Measurements from ENCODE around the gene PPIL1. TPM values are rescaled to one million over a fixed set of nuclear protein-coding genes. Genes with fewer than 3 reads are reported as not detected.
A peak's percentile ranks its signal among the peaks of the same experiment; 100 is the strongest.

Gene PPIL1
- total RNA-seq, 1 experiment from 2014 or later = 87.8 TPM

DNA sequence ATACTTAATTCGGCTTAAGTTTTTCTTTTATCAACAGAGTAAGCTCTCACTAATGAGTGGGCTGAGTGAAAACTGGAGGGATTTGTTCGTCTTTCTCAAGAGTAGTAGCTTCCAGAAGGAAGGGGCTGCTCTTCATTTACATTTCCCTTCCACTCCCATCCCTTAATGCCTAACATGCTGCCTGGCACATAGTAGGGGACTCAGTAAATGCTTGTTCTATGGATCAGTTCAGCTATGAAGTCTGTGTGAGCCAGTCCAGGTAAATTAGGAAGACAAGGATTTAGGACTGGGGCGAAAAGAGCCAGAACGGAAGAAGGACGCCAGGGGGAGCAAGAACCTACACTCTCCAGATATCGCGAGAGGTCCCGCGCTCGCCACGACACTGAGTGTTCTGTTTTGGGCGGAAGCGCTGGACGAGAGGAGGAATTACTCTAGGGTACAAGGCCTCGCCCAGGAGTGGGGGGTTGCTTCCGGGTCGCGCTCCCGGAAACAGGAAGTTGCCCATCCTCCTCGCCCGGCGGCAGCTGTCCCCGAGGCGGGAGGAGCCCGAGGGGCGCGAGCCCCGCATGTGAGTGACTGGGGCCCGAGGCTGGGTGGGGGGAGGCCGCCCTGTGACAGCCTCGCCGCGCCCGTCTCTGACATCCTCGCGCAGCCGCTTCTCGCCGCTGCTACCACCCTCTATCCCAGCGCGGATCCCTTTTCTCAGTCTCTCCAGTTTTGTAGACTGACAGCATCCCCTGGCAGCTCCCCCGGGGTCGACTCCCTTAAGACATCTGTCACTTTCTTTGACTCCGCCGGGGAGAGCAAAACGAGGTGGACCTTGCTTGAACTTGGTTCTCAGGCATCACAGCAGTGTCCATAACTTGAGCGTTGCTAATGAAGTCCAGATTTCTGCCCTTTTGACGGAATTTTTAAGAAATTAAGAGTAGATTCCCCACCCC lies 11.1 kb upstream of the PPIL1 start, which contains the start of gene C6orf89:
Gene C6orf89 (plus strand): TSS at position 492 of the 941 bp plus-strand sequence. CDS start 13,493 bp downstream, outside the sequence.
- Mint-ChIP-seq H3K9me3 (peaks cover 4% of the 10 kb centered on the region in 2 experiments; a peak in 3 of 5 replicates), H3K27me3 (ENCODE audit: low read depth) (peaks cover 1% of the 10 kb centered on the region; the same call in 1 of the 2 replicates), H3K27ac (peak within 1 kb of the TSS; percentile 76 to 91 (median 85); a peak in 6 of 7 replicates), H3K4me3 (peak within 1 kb of the TSS; percentile 87 to 89), H3K36me3 (ENCODE audit: insufficient read depth in 1 of 3, low read depth in 3 of 3) (peaks cover 0 to 2% (median 0%) of the 10 kb centered on the region in 3 experiments; a peak in 2 of 7 replicates), H3K4me1 (peaks cover 13 to 14% of the 10 kb centered on the region in 2 experiments)
- H3K4ac ChIP-seq (ENCODE audit: low read depth, low read length) = no peak within 1 kb of the TSS
- no peaks in the 10 kb centered on the region for H3K23me2 ChIP-seq (ENCODE audit: insufficient read length, low read depth, low read length, poor library complexity, severe bottlenecking)
- no peak within 1 kb of the TSS for H2BK120ac ChIP-seq (ENCODE audit: low read depth, low read length, poor library complexity, severe bottlenecking)
- no peak within 1 kb of the TSS for H3T11ph ChIP-seq (ENCODE audit: low read length)
- no peak within 1 kb of the TSS for H3K56ac ChIP-seq (ENCODE audit: insufficient read length, low read depth, low read length)
- H2BK20ac ChIP-seq (ENCODE audit: low read depth, low read length, poor library complexity, severe bottlenecking) = no peak within 1 kb of the TSS
- no peak within 1 kb of the TSS for H3K18ac ChIP-seq (ENCODE audit: insufficient read length, low read depth, low read length)
- H2BK5ac ChIP-seq (ENCODE audit: insufficient read length, low read length) = no peak within 1 kb of the TSS
- no peak within 1 kb of the TSS for H4K8ac ChIP-seq (replicated peaks; ENCODE audit: insufficient read length, low read depth, low read length)
- no CpG with 5 or more reads among the region's 48 CpGs for WGBS (ENCODE audit: extremely low coverage, insufficient read length, low lambda C conversion rate)
- H3K14ac ChIP-seq (ENCODE audit: insufficient read depth, low read length) = no peak within 1 kb of the TSS
- peak within 1 kb of the TSS; percentile 62 for H3K9ac ChIP-seq (ENCODE audit: extremely low read depth, insufficient read length, low read length)
- no peaks in the 10 kb centered on the region for H3K79me2 ChIP-seq (ENCODE audit: insufficient read depth, low read length)
- no peaks in the 10 kb centered on the region for H3K4me1 ChIP-seq (ENCODE audit: insufficient read depth, low read length)
- no peak within 1 kb of the TSS for H2BK15ac ChIP-seq (ENCODE audit: low read depth, low read length)
- H2AFZ ChIP-seq (ENCODE audit: low read length) = peak within 1 kb of the TSS; percentile 98
- TF ChIP-seq, protein P1, sequence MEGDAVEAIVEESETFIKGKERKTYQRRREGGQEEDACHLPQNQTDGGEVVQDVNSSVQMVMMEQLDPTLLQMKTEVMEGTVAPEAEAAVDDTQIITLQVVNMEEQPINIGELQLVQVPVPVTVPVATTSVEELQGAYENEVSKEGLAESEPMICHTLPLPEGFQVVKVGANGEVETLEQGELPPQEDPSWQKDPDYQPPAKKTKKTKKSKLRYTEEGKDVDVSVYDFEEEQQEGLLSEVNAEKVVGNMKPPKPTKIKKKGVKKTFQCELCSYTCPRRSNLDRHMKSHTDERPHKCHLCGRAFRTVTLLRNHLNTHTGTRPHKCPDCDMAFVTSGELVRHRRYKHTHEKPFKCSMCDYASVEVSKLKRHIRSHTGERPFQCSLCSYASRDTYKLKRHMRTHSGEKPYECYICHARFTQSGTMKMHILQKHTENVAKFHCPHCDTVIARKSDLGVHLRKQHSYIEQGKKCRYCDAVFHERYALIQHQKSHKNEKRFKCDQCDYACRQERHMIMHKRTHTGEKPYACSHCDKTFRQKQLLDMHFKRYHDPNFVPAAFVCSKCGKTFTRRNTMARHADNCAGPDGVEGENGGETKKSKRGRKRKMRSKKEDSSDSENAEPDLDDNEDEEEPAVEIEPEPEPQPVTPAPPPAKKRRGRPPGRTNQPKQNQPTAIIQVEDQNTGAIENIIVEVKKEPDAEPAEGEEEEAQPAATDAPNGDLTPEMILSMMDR (conservative IDR thresholded peaks at IDR 0.05) = peak; percentile 87
- no peak within 1 kb of the TSS for H4K5ac ChIP-seq (ENCODE audit: insufficient read length, low read depth, low read length)
- H4K91ac ChIP-seq (ENCODE audit: insufficient read length, low read depth, low read length) = no peak within 1 kb of the TSS
- DNase-seq = peak; percentile 98
- H3K23ac ChIP-seq (ENCODE audit: insufficient read length, low read depth, low read length) = no peak within 1 kb of the TSS
- no peaks in the 10 kb centered on the region for H3K27me3 ChIP-seq (ENCODE audit: insufficient read depth, low read length)
- no peaks in the 10 kb centered on the region for H3K9me3 ChIP-seq (ENCODE audit: control insufficient read depth, low read depth, low read length)
- peak within 1 kb of the TSS; percentile 90 for H3K4me2 ChIP-seq (ENCODE audit: insufficient read depth, insufficient read length, low read length)
- no peak within 1 kb of the TSS for H2AK5ac ChIP-seq (ENCODE audit: insufficient read length, low read length)
- H3K27ac ChIP-seq (ENCODE audit: insufficient read length, low read depth, low read length) = no peak within 1 kb of the TSS
- H2BK12ac ChIP-seq (ENCODE audit: insufficient read length, low read depth, low read length) = no peak within 1 kb of the TSS
- no peaks in the 10 kb centered on the region for H4K20me1 ChIP-seq (ENCODE audit: control insufficient read depth, insufficient read depth, insufficient read length)
- no peaks in the 10 kb centered on the region for H3K79me1 ChIP-seq (ENCODE audit: insufficient read depth, low read depth, low read length, poor library complexity, severe bottlenecking)

Measured in H9 (cell line).